ENCODE measurements around the gene DCTN4.

GRCh38 chr5:150660108-150660831 is 98.5 kb downstream of the DCTN4 start:
- no peak for TF ChIP-seq CTCF (conservative IDR thresholded peaks at IDR 0.05; ENCODE audit: low read depth in 2 of 2)
- no peak for TF ChIP-seq REST (IDR thresholded peaks at IDR 0.05; ENCODE audit: unreplicated experiment)
- TF ChIP-seq EZH2 (IDR thresholded peaks at IDR 0.05; ENCODE audit: low read depth, unreplicated experiment): no peak
- no peak for TF ChIP-seq EZH2phosphoT487 (IDR thresholded peaks at IDR 0.05; ENCODE audit: unreplicated experiment)
- TF ChIP-seq POLR2AphosphoS5 (IDR thresholded peaks at IDR 0.05; ENCODE audit: low read depth): no peak
- TF ChIP-seq ZNF331 (CRISPR knock-in tag; IDR thresholded peaks at IDR 0.05; ENCODE audit: low read depth): no peak
- no peak for TF ChIP-seq ETS1 (IDR thresholded peaks at IDR 0.05)
- TF ChIP-seq CREB1 (CRISPR knock-in tag; IDR thresholded peaks at IDR 0.05; ENCODE audit: low read depth): no peak
- no peak for TF ChIP-seq JUNB (IDR thresholded peaks at IDR 0.05; ENCODE audit: unreplicated experiment)
- TF ChIP-seq STAT1 (IDR thresholded peaks at IDR 0.05; ENCODE audit: unreplicated experiment): no peak
